Natural killer cell (primary cell): Measurements from ENCODE around the gene PRKN. TPM values are rescaled to one million over a fixed set of nuclear protein-coding genes. Genes with fewer than 3 reads are reported as not detected.
A peak's percentile ranks its signal among the peaks of the same experiment; 100 is the strongest.

Source experiments
- ATAC-seq, 3 donors: fragments of 150-1000 bp in 2 of 3; fragments of 200-7000 bp in 1 of 3; cut with Tn5 transposase; 1 replicate in 1 of 3; 2 replicates in 2 of 3; pipeline ENCODE4 v1.10.0; 2021; ENCODE audit warnings: mild to moderate bottlenecking in 2 of 3, moderate library complexity in 2 of 3
- DNase-seq, 2 donors: peaks; one replicate each; pipeline versions ENCODE4 v3.0.0 to v3.0.0-alpha.2; 2013 to 2021; ENCODE audit warnings: mixed read lengths in 1 of 2
- H3K27ac ChIP-seq: one replicate; pipeline ENCODE4 v1.5.1; 2013; ENCODE audit warnings: mild to moderate bottlenecking, low read length
- H3K27me3 ChIP-seq: one replicate; pipeline ENCODE4 v1.6.1; 2013; ENCODE audit warnings: low read length; ENCODE audit not compliant: control insufficient read depth, insufficient read depth
- H3K36me3 ChIP-seq: one replicate; pipeline ENCODE4 v1.6.1; 2013; ENCODE audit warnings: low read length; ENCODE audit not compliant: control insufficient read depth, insufficient read depth
- H3K4me1 ChIP-seq: one replicate; pipeline ENCODE4 v1.6.1; 2013; ENCODE audit warnings: low read length; ENCODE audit not compliant: control insufficient read depth, insufficient read depth
- H3K4me3 ChIP-seq: one replicate; pipeline ENCODE4 v1.5.1; 2013; ENCODE audit warnings: low read length
- H3K9me3 ChIP-seq: one replicate; pipeline ENCODE4 v1.6.1; 2013; ENCODE audit warnings: low read length; ENCODE audit not compliant: control insufficient read depth, insufficient read depth
- H3K27ac Mint-ChIP-seq, 2 donors: one replicate each; pipeline ENCODE4 v1.8.0; 2022; ENCODE audit warnings: mild to moderate bottlenecking in 2 of 2, mixed read lengths in 2 of 2, moderate library complexity in 1 of 2
- H3K27me3 Mint-ChIP-seq, 2 donors: one replicate each; pipeline ENCODE4 v1.8.0; 2022; ENCODE audit warnings: low read depth in 2 of 2, mixed read lengths in 2 of 2
- H3K36me3 Mint-ChIP-seq: one replicate; pipeline ENCODE4 v1.8.0; 2022; ENCODE audit warnings: mixed read lengths
- H3K4me1 Mint-ChIP-seq, 2 donors: one replicate each; pipeline ENCODE4 v1.8.0; 2022; ENCODE audit warnings: mixed read lengths in 2 of 2
- H3K4me3 Mint-ChIP-seq: one replicate; pipeline ENCODE4 v1.8.0; 2022; ENCODE audit warnings: mild to moderate bottlenecking, moderate library complexity, mixed read lengths
- H3K9me3 Mint-ChIP-seq, 2 donors: one replicate each; pipeline ENCODE4 v1.8.0; 2022; ENCODE audit warnings: mixed read lengths in 2 of 2
- CTCF ChIP-seq: fragments of 200-600 bp; IDR thresholded peaks from one replicate; pipeline ENCODE4 v1.8.0; 2022; ENCODE audit warnings: antibody characterized with exemption
- WGBS: methylation state at CpG from one replicate; pipeline ENCODE4 v1.1.7; 2013; ENCODE audit warnings: missing lambda C conversion rate; ENCODE audit not compliant: insufficient coverage; 5-methylcytosine and 5-hydroxymethylcytosine counted together
- intact Hi-C: fragments of 100-400 bp; cut with micrococcal nuclease; formaldehyde crosslinking; loops from one replicate; pipeline ENCODE4 v1.14.2; 2022
- total RNA-seq, 4 donors: library from RNA; stranded (reverse); fragments of 120-200 nt in 1 of 4; gene quantifications; one replicate each; pipeline versions ENCODE4 v1.2.3 to v1.2.4, GENCODE V29; 2013 to 2022

Gene PRKN
- total RNA-seq, 3 donors from 2014 or later (not counting 1 experiment from before 2014, with no cell fraction given) = 1.4 to 1.9 (median 1.9) TPM

GRCh38 chr6:161374971-161375873, 1352.3 kb downstream of the PRKN start:
- H3K9me3 ChIP-seq = no peaks in the 10 kb centered on the region
- peaks cover 2% of the 10 kb centered on the region for H3K4me1 ChIP-seq
- H3K27me3 Mint-ChIP-seq = peaks cover 0 to 15% of the 10 kb centered on the region in 2 donors
- no peaks in the 10 kb centered on the region for H3K27me3 ChIP-seq
- no peak for DNase-seq
- H3K36me3 Mint-ChIP-seq = no peaks in the 10 kb centered on the region
- H3K4me3 Mint-ChIP-seq = no peak overlapping the region
- H3K27ac ChIP-seq = no peak overlapping the region
- H3K4me3 ChIP-seq = no peak overlapping the region
- TF ChIP-seq CTCF = no peak
- no peaks in the 10 kb centered on the region for H3K9me3 Mint-ChIP-seq
- peaks cover 0 to 5% of the 10 kb centered on the region in 2 donors for H3K4me1 Mint-ChIP-seq
- no peaks in the 10 kb centered on the region for H3K36me3 ChIP-seq
- no peak overlapping the region for H3K27ac Mint-ChIP-seq
- WGBS = 79% methylated on average over 32 of the region's 32 CpGs
- ATAC-seq = no peak
- intact Hi-C loops = loop anchor here (1.0 to 5.0 kb wide), 5 partner anchors 148 to 642 kb away; partner anchors contain the start of gene MAP3K4

- Histone ChIP-seq H3K36me3 (no peaks in the 10 kb centered on the region), H3K27me3 (no peaks in the 10 kb centered on the region), H3K4me3 (no peak overlapping the region), H3K4me1 (peaks cover 2% of the 10 kb centered on the region), H3K27ac (no peak overlapping the region), H3K9me3 (no peaks in the 10 kb centered on the region)
- peak; percentile 43 to 58 (median 54) for ATAC-seq
- WGBS = 40% methylated on average over 15 of the region's 15 CpGs
- DNase-seq = peak; percentile 71 to 73
- Mint-ChIP-seq H3K27ac (no peak overlapping the region), H3K4me1 (peaks cover 0 to 5% of the 10 kb centered on the region in 2 donors), H3K9me3 (no peaks in the 10 kb centered on the region), H3K4me3 (no peak overlapping the region), H3K36me3 (no peaks in the 10 kb centered on the region), H3K27me3 (peaks cover 0 to 8% of the 10 kb centered on the region in 2 donors)
- intact Hi-C loops = loop anchor here (1.0 to 5.0 kb wide), 5 partner anchors 147 to 641 kb away; partner anchors contain the start of gene MAP3K4
- TF ChIP-seq CTCF = peak; percentile 97
Measured at GRCh38 chr6:161373905-161374451, 1353.6 kb downstream of the PRKN start.

- intact Hi-C loops = loop anchor here (5.0 kb wide), 2 partner anchors 145 to 380 kb away; partner anchors contain the start of gene MAP3K4
- Mint-ChIP-seq H3K4me3 (no peak overlapping the region), H3K27me3 (peaks cover 0 to 5% of the 10 kb centered on the region in 2 donors), H3K9me3 (no peaks in the 10 kb centered on the region), H3K36me3 (no peaks in the 10 kb centered on the region), H3K4me1 (peaks cover 0 to 5% of the 10 kb centered on the region in 2 donors), H3K27ac (peak overlapping the region in 1 of 2 donors; percentile 55)
- no peak overlapping the region for H3K27ac ChIP-seq
- ATAC-seq (no peak), DNase-seq (no peak)
- TF ChIP-seq CTCF = no peak
- H3K36me3 ChIP-seq = no peaks in the 10 kb centered on the region
- 95% methylated on average over 10 of the region's 10 CpGs for WGBS
- peaks cover 2% of the 10 kb centered on the region for H3K4me1 ChIP-seq
- H3K27me3 ChIP-seq = no peaks in the 10 kb centered on the region
- H3K9me3 ChIP-seq = no peaks in the 10 kb centered on the region
- no peak overlapping the region for H3K4me3 ChIP-seq
Measured at GRCh38 chr6:161372422-161372793, 1355.2 kb downstream of the PRKN start.
